IMR-90 (cell line): ENCODE data around the gene MLYCD. TPM values are rescaled to one million over a fixed set of nuclear protein-coding genes. Genes with fewer than 3 reads are reported as not detected.

Experiments used
- MAFK ChIP-seq: IDR thresholded peaks from 2 replicates; pipeline ENCODE4 v1.6.1; 2012; ENCODE audit warnings: low read depth, low read length, improper control_type of control experiment
- MAZ ChIP-seq: IDR thresholded peaks from 2 replicates; pipeline ENCODE4 v1.6.1; 2012; ENCODE audit warnings: low read depth, mild to moderate bottlenecking, low read length, improper control_type of control experiment, moderate library complexity, borderline replicate concordance
- MXI1 ChIP-seq: IDR thresholded peaks from 2 replicates; pipeline ENCODE4 v1.6.1; 2012; ENCODE audit warnings: low read depth, mild to moderate bottlenecking, low read length, moderate library complexity, borderline replicate concordance
- RCOR1 ChIP-seq: IDR thresholded peaks from 2 replicates; pipeline ENCODE4 v1.6.1; 2012; ENCODE audit warnings: mild to moderate bottlenecking, low read length, improper control_type of control experiment; ENCODE audit not compliant: insufficient replicate concordance
- polyA plus RNA-seq, 3 experiments: library from polyadenylated mRNA; depleted of rRNA; stranded (reverse); fragments of >200 nt; gene quantifications; 2 replicates each; pipeline ENCODE4 v1.2.3, GENCODE V29; 2012; ENCODE audit warnings: low replicate concordance in 1 of 3
- total RNA-seq: library from RNA; depleted of rRNA; stranded (reverse); fragments of >200 nt; gene quantifications from 2 replicates; pipeline ENCODE4 v1.2.3, GENCODE V29; 2012
- TF ChIP-seq, protein P1 (sequence below): conservative IDR thresholded peaks from 2 replicates; pipeline ENCODE4 v1.5.1; 2012; ENCODE audit warnings: mild to moderate bottlenecking, low read depth, low read length, improper control_type of control experiment

The MLYCD gene
- total and polyA plus RNA-seq, 2 of the 4 experiments (the other 2 are of a cell fraction) = 1.9 to 2.7 TPM

DNA sequence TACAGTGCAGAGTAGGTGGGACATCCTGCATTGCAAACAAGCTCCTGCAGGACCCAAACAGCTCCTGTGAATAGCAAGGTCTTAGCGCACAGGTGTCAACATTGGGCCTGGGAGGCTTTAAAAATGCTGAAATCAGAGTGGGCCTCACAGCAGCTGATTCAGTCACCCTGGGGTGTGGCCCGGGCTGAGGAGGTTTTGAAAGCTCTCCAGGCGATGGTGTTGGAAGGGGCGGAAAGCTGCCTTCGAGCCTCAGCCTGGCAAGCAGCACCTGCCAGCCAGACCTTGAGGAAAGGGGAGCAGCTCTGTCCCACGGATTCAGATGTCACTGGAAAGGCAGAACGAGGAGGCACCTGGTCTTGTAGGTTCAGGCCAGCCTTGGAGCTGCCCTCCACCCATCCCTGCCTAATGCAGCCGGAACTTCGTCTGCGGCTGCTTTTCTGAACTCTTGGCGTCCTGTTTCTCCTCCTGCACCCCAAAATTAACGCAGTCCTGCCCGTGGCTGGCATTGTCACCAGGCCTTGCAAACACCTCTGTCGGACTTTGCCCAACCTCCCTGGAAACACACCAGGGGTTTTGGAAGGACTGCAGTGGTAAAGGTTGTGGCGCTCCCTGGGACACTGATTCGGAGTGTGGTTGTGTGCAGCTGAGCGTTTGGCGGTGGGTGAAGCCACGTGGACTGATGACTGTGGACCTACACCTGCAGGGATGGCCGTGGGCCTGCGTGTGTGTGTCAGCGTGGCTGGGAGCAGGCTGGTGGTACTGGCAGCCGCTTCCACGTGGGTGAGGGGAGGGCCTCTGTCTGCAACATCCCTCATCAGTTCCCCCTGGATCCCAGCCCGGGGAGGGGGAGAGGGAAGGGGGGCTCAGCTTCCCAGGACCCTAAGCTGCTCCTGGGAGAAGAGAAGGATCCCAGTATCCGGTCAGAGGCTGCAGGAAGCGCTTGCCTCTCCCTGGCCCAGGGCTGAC, 72.5 kb downstream of the MLYCD start (continued):
- TF ChIP-seq, protein P1, sequence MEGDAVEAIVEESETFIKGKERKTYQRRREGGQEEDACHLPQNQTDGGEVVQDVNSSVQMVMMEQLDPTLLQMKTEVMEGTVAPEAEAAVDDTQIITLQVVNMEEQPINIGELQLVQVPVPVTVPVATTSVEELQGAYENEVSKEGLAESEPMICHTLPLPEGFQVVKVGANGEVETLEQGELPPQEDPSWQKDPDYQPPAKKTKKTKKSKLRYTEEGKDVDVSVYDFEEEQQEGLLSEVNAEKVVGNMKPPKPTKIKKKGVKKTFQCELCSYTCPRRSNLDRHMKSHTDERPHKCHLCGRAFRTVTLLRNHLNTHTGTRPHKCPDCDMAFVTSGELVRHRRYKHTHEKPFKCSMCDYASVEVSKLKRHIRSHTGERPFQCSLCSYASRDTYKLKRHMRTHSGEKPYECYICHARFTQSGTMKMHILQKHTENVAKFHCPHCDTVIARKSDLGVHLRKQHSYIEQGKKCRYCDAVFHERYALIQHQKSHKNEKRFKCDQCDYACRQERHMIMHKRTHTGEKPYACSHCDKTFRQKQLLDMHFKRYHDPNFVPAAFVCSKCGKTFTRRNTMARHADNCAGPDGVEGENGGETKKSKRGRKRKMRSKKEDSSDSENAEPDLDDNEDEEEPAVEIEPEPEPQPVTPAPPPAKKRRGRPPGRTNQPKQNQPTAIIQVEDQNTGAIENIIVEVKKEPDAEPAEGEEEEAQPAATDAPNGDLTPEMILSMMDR = no peak
- TF ChIP-seq RCOR1 (no peak), MXI1 (no peak), MAZ (no peak), MAFK (no peak)
